NCI-H1092 treated with DMSO at 0.1 percent for 48 hours (cell line): ENCODE results near the gene NOTCH4.

Source experiments
- DNase-seq: peaks from one replicate; lab custom pipeline; 2025; lab: John Stamatoyannopoulos, UW

NOTCH4 gene

DNA sequence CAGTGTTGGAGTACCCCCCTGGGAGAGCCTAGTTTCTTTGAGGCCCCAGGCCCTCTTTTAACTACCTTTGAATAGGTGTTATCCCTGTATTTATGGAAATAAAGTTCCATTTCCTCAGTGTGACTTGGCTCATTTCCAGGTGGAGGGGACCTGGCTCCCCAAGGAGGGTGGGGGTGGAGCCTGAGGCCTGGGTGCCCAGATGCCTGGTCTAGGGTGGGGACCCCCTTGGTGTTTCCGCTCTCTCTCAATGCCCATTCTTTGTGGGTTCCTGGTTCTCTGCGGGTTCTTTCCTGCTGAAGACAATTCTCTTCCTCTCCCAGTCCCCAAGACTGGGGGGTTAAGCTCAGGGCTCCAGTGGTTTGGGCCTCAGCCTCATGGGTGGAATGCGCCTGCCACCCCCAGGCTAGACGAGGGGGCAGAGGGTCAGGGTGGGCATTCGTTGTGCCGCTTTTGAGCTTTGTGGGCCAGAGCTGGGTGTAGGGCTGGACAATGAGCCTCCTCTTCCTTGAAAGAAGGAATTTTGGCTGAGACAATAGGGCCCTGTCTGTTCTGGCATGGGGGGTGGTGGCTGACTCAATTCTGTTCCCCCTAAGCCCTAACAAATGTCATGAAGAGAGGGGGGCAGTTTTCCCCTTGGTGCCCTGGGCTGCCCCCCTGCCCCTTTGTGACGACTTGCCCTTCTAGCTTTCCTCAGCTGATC lies 60.2 kb downstream of the NOTCH4 start:
- DNase-seq = no peak

DNA sequence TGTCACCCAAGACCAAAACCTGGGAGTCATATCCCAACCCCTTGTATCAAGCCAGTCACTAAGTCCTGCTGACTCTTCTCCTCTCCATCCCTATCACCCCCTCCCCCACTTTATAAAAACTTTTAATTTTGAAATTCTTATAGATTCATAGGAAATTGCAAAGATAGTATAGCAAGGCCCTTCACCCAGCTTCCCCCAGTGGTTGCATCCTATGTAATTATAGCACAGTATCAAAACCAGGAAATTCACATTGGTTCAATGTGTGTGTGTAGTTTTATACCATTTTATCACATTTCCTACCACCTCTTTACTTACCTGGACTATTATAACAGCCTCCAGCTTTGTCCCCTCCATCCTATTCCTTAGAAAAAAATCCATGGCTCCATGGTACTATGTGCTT lies 65.8 kb downstream of the NOTCH4 start:
- DNase-seq = no peak

DNA sequence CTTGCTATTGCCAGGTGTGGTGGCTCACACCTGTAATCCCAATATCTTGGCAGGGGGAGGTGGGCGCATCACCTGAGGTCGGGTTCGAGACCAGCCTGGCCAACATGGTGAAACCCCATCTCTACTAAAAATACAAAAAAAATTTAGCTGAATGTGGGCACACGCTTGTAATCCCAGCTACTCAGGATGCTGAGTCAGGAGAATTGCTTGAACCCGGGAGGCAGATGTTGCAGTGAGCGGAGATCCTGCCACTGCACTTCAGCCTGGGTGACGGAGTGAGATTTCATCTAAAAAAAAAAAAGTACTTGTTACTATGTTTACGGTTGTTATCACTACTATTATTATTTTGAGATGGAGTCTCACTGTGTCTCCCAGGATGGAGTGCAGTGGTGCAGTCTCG lies 67.0 kb downstream of the NOTCH4 start:
- no peak for DNase-seq

DNA sequence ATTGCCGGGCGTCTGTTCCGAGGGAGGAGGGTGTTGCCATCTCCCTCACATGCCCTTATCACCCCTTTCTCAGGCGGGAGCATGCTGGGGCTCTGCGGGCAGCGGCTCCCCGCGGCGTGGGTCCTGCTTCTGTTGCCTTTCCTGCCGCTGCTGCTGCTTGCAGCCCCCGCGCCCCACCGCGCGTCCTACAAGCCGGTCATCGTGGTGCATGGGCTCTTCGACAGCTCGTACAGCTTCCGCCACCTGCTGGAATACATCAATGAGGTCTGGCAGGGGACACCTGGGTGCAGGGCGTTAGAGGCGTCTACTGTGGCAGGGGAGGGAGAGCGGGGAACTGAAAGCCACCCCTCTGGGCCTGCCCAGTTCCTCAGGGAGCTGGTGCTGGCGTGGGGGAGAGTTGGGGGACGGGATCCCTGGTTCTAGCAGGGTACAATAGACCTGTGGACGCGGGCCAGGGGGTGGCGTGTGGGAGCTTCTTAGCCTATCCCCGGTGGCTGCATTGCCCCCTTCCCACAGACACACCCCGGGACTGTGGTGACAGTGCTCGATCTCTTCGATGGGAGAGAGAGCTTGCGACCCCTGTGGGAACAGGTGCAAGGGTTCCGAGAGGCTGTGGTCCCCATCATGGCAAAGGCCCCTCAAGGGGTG lies 69.2 kb downstream of the NOTCH4 start:
- DNase-seq = peak; percentile 53

DNA sequence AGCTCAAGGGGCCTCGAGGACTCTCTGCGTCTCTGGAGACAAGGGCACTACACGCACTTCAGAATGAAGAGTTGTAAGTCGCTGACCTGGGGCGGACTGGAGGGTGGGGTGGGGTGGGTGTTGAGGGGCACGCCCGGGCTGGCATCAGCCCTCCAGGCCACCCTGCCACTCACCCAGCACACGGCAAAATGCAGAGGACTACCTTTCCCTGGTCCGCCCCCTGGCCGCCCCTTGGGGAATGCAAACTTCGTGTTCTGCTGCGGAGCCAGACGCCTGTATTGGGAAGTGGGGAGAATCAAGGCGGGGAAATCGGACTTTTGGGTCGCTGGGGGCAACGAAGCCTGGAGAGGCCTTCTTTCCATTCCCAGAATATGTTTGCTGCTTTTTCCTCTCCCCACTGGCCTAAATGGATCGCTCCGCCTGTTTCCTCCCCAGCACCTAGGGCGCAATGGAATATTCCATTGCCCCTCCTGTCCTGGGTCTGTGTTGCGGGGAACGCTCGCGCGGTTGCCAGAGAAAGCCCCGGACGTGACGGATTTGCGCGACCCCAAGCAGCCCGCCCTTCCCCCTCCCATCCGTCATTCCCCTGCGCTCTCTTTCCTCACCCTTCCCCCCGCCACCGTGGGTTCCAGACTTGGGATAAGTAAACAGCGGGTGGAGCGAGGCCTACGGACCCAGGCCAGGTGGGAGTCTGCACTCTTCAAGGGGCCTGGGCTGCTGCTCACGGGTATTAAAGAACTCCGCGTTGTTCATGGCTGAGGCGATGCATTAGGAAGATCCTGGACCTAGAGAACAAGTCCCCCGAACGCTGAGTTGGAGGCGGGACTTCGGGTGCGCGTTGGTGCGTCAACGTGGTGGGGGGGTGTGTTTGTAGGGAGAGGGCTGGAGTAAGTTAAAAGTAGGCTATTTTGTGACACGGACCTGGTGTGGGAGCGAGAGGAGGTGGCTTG lies 70.0 kb downstream of the NOTCH4 start, which contains the start of gene PPT2:
Gene PPT2 (plus strand): TSS at position 578 of the 950 bp plus-strand sequence. CDS start 454 bp downstream, outside the sequence.
- peak; percentile 54 for DNase-seq

DNA sequence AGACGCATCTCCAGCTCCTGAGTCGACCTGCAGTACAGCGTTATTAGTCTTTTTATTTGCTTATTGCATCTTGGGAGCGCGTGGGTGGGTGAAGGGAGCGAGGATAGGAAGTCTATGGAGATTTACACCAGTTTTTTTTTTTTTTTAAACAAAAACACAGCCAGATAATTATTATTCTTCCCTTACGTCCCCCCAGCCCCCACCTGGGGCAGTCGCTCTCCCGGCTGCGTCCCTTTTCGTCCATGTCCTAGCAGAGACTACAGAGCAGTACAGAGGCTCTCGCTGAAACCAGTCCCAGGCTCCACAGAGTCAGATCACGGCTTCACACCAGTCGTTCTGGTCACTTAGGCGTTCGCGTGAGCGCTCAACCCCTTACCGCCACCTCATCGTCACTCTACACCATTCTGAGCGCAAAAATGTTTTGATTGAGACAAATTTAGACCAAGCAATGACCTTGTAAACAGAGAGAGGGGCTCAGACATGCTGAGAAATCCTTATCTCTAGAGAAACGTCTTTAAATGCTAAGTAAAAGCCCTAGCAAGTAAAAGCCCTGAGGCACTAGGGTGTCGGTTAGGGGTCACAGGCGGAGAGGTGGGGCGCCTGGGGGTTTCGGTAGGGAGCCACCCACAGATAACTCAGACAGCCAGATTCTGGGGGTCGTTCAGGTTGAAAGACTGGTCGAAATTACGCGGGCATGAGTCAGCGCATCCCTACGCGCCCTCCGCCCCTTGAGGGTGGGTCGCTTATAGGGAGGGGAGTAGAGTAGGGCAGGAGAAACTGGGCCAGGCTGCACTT lies 70.9 kb downstream of the NOTCH4 start:
- DNase-seq = no peak

DNA sequence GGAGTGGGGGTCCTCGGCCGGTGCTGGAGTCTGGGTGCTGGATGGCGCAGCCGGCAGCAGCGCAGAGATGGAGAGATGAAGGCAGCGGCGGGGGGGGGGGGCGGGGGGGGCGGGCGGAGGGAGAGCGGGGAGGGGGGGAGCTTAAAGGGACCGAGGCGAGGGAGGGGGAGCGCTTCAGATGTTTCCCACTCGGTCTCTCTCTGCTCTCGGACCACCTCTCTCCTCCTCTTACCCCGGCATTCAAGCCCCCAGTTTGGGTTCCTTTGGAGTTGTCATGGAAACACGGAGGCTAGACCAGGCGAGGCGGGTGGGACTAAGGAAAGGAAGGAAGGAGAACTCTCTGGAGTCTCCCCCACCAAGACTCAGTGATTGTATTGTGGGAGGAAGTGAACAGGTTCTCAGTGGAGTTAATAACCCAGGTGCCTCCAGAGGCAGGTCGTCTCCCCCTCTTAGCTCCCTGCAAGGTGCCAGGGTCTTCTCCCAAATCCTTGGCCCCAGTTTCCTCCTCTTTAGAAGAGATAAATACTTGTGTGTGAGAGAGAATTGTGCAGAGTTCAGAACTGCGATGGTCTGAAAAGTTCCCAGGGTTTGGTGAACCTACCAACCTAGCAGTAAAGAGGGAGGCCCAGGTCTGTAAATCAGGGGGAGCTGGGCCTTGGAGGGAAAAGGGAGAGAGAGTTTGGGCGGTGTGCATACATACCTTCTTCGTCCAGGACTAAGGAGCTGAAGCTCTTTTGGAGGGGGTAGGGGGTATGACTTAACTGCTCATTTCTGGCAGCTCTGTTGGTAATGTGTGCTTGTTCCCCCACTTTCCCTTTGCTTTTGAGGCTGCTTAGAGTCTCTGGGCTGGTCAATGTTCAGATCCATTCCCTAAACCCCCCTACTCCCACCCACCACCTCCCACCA lies 71.8 kb downstream of the NOTCH4 start, which contains the start of gene PRRT1:
Gene PRRT1 (minus strand): TSS at position 77 of the 906 bp plus-strand sequence. CDS start 112 bp downstream, outside the sequence.
- no peak for DNase-seq

DNA sequence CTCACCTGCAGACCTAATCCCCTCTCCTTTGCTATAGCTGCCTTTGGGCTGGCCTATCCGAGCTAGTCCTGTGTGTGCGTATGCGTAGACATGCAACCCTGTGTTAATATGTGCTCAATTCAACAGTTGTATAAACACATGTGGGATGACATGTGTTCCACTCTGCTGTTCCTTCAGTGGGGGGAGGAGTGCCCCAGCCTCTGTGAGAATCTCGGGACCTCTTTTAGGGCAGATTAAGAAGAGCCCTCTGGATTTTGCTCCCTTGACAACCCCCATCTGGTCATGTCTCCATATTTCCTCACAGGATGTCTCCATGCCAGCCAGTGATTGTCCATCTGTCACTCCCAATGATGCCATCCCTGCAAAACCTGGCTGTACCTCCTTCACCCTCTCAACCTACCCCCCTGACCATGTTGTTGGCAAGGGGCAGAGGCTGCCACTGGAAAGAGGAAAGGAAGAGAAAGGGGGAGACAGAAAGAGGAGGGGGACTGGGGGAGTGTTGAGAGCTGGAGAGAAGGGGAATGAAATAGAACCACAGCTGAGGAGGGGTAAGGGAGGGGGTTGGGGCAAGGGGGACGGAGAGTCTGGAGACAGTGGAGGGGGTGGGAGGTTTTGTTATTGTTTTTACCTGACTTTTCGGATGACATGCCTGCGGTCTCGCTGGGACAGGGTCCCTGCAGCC lies 72.5 kb downstream of the NOTCH4 start:
- no peak for DNase-seq

DNA sequence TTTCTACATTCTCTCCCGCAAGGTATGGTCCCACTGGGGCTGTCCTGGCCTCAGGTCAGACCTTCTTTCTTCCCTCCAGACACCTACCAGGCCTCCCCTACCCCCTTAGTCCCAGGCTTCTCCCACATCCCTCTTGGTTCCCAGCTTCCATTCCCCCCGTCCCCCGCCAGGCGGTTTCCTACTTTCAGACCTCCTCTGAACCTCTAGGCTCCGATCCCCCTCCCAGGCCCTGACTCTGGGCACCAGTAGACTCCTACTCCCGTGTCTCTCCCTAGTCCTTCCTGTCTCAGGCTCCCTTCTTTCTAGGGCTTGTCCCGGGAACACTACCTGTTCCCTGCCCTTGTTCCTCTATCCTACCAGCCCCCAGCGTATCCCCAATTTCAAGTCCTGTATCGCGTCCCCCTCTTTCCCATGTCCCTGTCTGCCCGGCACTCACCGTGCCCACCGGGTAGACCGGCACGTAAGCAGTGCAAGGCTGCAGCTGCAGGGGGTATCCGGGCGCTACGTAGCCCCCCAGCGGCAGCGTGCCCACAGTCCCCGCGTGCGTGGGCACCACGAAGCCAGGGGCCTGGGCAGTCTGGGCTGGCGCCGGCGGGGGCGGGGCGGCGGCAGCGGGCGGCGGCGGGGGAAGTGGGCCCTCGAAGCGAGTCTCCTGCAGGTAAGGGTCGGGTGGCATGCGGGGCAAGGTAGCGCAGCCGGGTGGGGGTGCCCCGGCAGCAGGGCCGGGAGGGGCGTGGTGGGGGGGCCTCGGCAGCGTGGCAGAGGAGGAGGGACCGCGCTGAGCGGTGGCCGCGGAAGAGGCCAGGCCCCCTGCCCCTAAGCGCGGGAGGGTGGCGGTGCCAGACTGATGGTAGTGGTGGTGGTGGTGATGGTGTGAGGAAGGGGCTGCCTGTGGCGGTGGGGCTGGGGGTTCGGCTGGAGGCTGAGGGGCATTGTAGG lies 73.7 kb downstream of the NOTCH4 start:
- no peak for DNase-seq

DNA sequence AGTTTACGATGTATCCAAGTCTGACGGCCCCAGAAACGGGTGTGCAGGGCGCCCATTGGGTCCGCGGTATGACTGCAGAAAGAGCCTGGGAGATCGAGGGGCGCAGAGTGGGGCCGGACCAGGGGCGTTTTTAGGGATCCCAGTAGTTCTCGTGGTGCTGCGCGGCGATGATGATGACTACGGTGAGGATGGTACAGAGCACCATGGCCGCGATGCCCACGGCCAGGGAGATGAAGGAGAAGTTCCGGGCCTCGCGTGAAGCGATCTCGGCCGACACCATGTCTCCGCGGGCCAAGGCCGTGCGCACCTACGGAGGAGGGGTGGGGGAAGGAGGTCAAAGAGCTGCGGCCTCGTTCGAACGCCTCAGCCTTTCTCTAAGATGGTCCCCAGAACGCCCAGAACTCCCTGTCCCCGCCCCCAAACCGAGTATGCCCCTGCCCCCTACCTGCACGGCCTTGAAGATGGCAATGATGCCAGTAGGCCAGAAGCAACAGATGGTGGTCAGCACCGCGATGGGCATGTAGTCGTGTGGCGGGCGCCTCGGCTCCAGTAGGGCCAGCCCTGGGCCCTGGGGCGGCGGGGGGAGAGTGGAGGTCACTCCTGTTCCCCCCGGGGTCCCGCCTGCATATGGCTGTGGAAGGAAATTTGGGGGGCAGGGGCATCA lies 74.6 kb downstream of the NOTCH4 start:
- no peak for DNase-seq

DNA sequence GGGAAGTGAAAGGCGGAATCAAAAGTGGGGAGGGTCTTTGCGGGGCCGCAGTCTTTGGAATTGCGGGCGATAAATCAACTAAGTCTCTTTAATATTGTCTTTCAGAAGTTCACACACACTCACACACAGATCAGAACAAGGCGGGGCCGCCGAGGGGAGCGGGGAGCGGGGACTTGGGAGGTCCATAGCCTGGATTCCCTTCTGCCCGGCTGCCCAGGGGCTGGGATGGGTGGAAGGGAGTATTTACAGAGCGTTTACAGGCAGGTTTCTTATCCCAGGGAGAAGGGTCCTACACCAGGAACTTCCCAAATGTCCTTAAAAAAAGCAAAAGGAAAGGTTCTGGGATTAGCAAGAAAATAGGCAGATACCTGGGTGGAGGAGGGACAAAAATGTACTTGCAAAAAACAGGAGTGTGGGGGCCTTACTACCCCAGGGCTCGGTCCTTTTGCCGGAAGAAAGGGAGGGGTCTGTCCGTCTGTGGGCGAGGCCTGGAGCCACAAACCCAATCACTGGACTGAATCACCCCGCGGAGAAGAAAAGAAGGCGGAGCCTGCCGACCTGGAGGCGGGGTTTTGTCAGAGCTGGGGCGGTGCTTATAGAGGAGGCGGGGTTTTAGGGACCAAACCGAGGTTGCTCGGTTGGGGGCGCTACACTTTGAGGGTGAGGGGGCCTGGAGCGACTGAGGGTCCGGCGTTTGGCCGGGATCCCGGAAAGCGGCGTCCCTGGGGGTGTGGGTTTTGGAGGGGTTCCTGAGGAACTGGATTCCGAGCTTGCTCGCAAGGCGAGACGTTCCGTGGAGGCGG lies 75.4 kb downstream of the NOTCH4 start:
- DNase-seq = no peak

DNA sequence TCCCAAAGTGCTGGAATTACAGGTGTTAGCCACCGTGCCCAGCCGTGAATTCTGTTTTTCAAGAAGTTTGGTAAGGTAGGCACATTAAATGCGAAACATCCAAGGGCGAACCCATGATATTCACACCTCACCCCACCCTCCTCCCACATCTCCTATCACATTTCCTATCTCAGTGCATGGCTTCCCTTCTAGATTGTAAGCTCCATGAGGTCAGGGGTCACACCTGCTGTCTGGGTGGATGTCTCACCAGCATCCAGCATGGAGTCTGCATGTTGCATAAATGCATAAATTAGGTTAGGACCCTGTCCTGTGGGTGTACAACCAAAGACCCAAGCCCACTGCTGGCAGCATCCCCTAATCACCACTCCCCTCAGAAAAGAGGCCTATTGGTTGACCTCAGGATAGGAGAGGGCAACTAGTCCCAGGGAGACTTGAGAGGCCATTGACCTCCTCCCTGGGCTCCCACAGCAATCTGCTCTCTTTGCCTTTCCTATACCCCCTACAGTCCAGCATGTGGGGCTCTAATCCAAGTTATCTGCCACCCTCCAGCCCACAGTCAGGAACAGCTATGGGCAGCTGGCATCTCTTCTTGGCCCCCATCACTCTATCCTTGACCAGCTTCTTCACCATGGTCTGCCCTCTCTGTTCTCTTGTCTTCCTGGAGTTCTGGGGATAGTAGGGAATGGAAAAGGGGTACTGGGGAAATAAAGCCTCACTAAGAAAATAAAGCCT lies 76.3 kb downstream of the NOTCH4 start:
- no peak for DNase-seq

DNA sequence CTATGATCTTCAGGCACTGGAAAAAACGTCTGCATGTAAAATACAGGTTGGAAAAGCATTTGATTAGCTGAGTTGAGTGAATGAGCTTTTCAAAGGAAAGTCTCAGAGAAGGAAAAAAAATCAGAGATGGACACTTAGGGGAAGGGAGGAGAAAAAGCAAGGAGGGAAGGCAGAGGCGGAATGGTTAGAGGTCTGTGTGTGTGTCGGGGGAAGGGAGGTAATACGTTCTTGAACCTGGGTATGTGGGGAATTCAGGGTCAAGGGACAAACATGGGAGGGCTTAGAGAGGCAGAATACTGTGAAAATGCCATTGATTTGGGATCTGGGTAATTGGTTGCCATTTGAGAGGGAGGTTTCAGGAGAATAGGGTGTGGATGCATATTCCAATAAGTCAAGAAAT lies 77.2 kb downstream of the NOTCH4 start:
- DNase-seq = no peak

DNA sequence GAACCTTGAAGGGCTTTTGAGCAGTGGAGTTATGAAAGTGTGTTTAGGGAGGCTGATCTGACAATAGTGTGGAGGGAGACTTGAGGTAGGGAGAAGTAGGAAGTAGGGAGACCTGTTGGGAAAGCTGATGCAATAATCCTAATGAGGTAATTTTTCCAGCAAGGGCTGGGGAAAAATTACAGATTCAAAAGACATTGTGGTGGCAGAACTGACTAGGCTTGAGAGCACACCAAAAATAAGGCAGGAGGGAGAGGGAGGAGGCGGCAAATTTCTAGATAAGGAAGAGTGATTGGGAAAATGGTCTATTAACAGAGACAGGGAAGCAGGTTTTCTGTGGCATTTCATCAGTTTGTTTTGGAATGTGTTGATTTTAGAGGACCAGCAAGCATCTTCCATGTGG lies 77.6 kb downstream of the NOTCH4 start:
- no peak for DNase-seq
